T-helper 17 cell (primary cell): ENCODE measurements around the gene TVP23C. TPM values are rescaled to one million over a fixed set of nuclear protein-coding genes. Genes with fewer than 3 reads are reported as not detected.

ENCODE experiments used
- ATAC-seq: fragments of 150-1000 bp; cut with Tn5 transposase; 2 replicates; pipeline ENCODE4 v1.10.0; 2021; ENCODE audit warnings: mild to moderate bottlenecking, moderate library complexity
- DNase-seq, 3 donors: peaks; one replicate each; pipeline versions ENCODE4 v3.0.0 to v3.0.0-alpha.2; 2020 to 2021
- H3K9me3 ChIP-seq: one replicate; pipeline ENCODE4 v1.7.0; 2013; ENCODE audit warnings: low read length, mild to moderate bottlenecking; ENCODE audit not compliant: control insufficient read depth, poor library complexity, severe bottlenecking
- H3K27ac Mint-ChIP-seq: one replicate; pipeline ENCODE4 v1.8.0; 2022; ENCODE audit warnings: mild to moderate bottlenecking, moderate library complexity, mixed read lengths
- H3K27me3 Mint-ChIP-seq: one replicate; pipeline ENCODE4 v1.8.0; 2022; ENCODE audit warnings: mixed read lengths
- H3K36me3 Mint-ChIP-seq: one replicate; pipeline ENCODE4 v1.8.0; 2022; ENCODE audit warnings: low read depth, mixed read lengths
- H3K4me1 Mint-ChIP-seq: one replicate; pipeline ENCODE4 v1.8.0; 2022; ENCODE audit warnings: mild to moderate bottlenecking, mixed read lengths
- H3K4me3 Mint-ChIP-seq: one replicate; pipeline ENCODE4 v1.8.0; 2022; ENCODE audit warnings: mild to moderate bottlenecking, moderate library complexity, mixed read lengths
- total RNA-seq, 4 donors: library from RNA in 2 of 4; stranded (reverse) in 2 of 4; gene quantifications; one replicate each; pipeline ENCODE4 v1.2.3 and lab custom pipeline; 2022 to 2026

The TVP23C gene
- total RNA-seq, 2 donors from 2014 or later, result 18.2 to 21.8 TPM

DNA sequence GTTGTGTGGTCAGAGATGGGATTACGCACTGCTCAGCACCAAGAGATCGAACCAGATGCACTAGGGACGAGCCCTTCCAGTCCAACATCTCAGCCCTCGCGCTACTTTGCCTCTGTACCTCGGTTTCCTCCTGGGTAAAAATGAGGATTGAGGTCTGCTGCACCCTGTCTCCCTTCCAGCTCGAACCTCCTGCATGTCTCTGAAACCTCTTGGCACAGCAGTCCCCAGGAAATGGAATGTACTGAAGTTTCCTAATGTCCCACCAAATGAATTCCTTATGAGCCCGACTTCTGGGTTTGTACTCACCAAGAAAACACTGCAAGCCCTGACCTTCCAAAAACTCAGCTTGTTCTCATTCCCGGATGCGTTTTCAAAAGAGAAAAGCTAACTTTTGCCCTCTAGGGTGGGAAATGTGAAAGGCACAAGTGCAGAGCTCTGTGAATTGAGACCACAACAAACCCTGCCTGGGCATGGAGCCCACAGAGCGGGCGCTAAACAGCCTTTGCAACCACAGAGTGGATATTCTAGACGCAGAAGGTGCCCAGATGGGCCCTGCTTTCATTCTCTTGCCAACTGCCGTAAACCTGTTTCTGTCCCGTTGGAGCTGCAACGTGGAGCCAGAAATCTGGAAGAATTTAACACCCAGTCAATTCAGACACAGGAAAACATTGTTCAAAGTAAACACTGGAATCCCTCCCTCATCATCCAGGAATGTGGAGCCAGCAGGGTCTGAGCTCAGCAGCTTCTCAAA, 106.1 kb downstream of the TVP23C start:
- H3K9me3 ChIP-seq, result peaks cover 3% of the 10 kb centered on the region
- ATAC-seq (no peak), DNase-seq (no peak)
- Mint-ChIP-seq H3K27ac (no peak overlapping the region), H3K27me3 (no peaks in the 10 kb centered on the region), H3K4me1 (no peaks in the 10 kb centered on the region), H3K4me3 (no peak overlapping the region), H3K36me3 (peaks cover 4% of the 10 kb centered on the region)

DNA sequence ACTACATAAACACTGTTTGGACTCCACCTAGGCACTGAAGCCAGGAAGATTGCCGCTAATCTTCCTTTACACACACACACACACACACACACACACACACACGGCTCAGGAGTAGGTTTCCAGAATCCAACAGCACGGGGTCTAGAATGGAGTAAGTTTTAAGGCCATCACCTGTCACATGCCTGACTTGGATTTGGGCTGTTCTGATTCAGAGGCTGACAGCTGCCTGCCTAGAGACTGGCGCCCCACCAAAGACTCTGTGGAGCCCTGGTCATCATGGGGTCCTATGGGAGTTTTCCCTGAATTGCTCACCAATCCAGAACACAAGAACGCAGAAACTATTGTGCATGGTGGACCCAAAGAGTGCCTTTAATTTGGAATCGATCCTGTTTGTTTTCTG, 106.8 kb downstream of the TVP23C start:
- no peak for DNase-seq
- peaks cover 4% of the 10 kb centered on the region for H3K36me3 Mint-ChIP-seq
- H3K9me3 ChIP-seq, result peaks cover 3% of the 10 kb centered on the region
- no peak for ATAC-seq
- H3K4me3 Mint-ChIP-seq, result no peak overlapping the region
- no peaks in the 10 kb centered on the region for H3K27me3 Mint-ChIP-seq
- no peak overlapping the region for H3K27ac Mint-ChIP-seq
- H3K4me1 Mint-ChIP-seq, result no peaks in the 10 kb centered on the region

DNA sequence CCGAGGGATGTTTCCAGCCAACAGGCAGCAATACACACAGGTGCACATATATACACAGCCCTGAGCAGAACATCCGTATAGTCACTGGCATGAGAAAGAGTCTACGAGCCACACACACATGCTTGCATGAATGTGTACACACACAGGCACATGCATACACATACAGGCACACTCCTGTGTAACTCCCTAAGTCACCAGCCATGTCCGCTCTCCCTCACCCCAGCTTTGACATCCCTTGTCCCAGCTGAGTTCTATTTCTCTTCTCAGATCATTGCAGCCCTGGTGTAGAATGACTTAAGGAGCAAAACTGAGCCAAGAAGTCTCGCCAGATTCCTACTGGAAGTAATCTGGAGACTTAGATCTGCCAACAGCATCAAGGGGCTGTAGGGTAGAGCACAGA, 108.9 kb downstream of the TVP23C start:
- no peak overlapping the region for H3K27ac Mint-ChIP-seq
- no peaks in the 10 kb centered on the region for H3K27me3 Mint-ChIP-seq
- peaks cover 4% of the 10 kb centered on the region for H3K36me3 Mint-ChIP-seq
- no peak for ATAC-seq
- H3K4me1 Mint-ChIP-seq, result no peaks in the 10 kb centered on the region
- peaks cover 3% of the 10 kb centered on the region for H3K9me3 ChIP-seq
- H3K4me3 Mint-ChIP-seq, result no peak overlapping the region
- no peak for DNase-seq

DNA sequence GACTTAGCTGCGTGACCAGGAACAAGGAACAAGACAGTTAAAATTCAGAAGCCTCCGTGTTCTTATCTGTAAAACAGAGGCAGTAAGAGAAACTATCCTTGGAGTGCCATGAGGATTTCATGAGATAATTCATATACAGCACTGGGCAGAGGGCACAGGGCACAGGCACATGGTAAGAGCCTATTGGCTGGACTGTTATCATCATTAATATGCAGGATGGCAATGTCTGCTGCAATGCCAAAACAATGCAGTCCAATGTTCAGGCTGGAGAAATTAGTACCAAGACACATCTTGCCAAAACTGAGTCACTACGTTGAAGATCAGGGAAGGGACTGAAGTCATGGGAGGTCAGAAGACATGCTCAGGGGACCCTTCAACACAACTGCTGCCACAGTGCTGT, 109.5 kb downstream of the TVP23C start:
- Mint-ChIP-seq H3K27ac (no peak overlapping the region), H3K27me3 (no peaks in the 10 kb centered on the region), H3K4me1 (no peaks in the 10 kb centered on the region), H3K4me3 (no peak overlapping the region), H3K36me3 (peaks cover 4% of the 10 kb centered on the region)
- peaks cover 3% of the 10 kb centered on the region for H3K9me3 ChIP-seq
- DNase-seq (no peak), ATAC-seq (no peak)

DNA sequence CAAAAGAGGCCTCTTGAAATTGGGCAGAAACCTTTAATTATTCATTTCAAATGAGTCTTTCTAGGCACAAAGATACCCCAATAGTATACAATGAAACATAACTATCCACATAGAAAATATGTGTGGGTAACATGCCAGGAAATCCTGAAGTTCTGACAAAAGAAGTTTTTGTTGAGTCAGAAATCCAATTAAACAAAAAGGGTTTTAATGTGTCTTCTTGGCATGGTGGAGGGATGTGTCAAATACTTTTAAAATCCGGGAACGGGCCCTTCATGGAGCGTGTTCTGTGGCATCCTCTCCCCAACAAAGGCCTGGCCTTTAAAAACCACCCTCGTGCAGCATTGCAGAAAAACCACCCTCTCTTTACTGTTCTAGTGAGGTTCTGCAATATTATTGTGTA, 110.0 kb downstream of the TVP23C start:
- no peak for DNase-seq
- Mint-ChIP-seq H3K36me3 (peaks cover 4% of the 10 kb centered on the region), H3K27me3 (no peaks in the 10 kb centered on the region), H3K27ac (no peak overlapping the region), H3K4me1 (no peaks in the 10 kb centered on the region), H3K4me3 (no peak overlapping the region)
- no peak for ATAC-seq
- H3K9me3 ChIP-seq, result peaks cover 3% of the 10 kb centered on the region

DNA sequence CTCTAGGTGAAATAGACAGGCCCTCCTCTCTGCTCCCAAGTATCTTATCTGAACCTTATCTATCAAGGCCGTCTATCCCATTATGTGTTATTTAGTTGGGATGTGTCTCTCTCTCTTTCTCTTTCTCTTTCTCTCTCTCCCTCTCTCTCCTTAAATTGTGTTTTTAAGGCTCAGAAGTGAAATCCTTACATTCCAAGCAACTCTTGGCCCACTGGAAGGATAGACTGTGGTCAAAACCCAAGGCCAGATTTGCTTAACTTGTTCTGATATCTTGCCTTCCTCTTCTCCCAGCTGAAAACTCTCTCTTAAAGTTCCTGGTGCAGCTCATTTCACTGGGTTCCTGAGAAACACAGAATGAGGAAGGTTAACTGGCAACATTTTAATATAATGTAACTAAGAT, 110.5 kb downstream of the TVP23C start:
- H3K9me3 ChIP-seq, result peaks cover 3% of the 10 kb centered on the region
- H3K27ac Mint-ChIP-seq, result no peak overlapping the region
- no peaks in the 10 kb centered on the region for H3K27me3 Mint-ChIP-seq
- no peak overlapping the region for H3K4me3 Mint-ChIP-seq
- H3K36me3 Mint-ChIP-seq, result peaks cover 4% of the 10 kb centered on the region
- ATAC-seq, result no peak
- H3K4me1 Mint-ChIP-seq, result no peaks in the 10 kb centered on the region
- DNase-seq, result no peak

Other genes with a start within 250 kb of the TVP23C start
- gene TEKT3, start 221.9 kb downstream of the TVP23C start, total RNA-seq, result not detected
- gene CDRT4, start 95.9 kb downstream of the TVP23C start, total RNA-seq, result 1 to 10 TPM; 5.0 to 8.3 TPM
- under 1 TPM in 1 of 2 donors, not detected in 1; 0.78 TPM for gene FBXW10B, start 56.2 kb upstream of the TVP23C start, total RNA-seq
- gene TRIM16, start 120.8 kb upstream of the TVP23C start, total RNA-seq, result 1 to 10 TPM; 5.2 to 7.8 TPM
- 10 to 100 TPM; 14.9 to 19.6 TPM for gene ZNF286A, start 136.3 kb upstream of the TVP23C start, total RNA-seq
- not detected for gene TBC1D26, start 168.8 kb upstream of the TVP23C start, total RNA-seq